HG02588 (cell line): Measurements from ENCODE around the gene ASTN2.

Experiments used
- ATAC-seq: cut with Tn5 transposase; IDR thresholded peaks from one replicate; pipeline ENCODE4 v1.9.1; 2021; ENCODE audit warnings: mild to moderate bottlenecking, moderate library complexity; ENCODE audit not compliant: unreplicated experiment

Gene ASTN2

GRCh38 chr9:117125531-117125930 lies 289.3 kb downstream of the ASTN2 start:
- no peak for ATAC-seq

- ATAC-seq: no peak
These were observed 291.1 kb downstream of the ASTN2 start for GRCh38 chr9:117123729-117124128.

GRCh38 chr9:117122953-117123352 lies 291.9 kb downstream of the ASTN2 start:
- ATAC-seq: no peak

GRCh38 chr9:117122102-117122501 lies 292.8 kb downstream of the ASTN2 start:
- no peak for ATAC-seq

GRCh38 chr9:117121316-117121715 lies 293.5 kb downstream of the ASTN2 start:
- ATAC-seq: no peak

GRCh38 chr9:117120061-117120460 lies 294.8 kb downstream of the ASTN2 start:
- no peak for ATAC-seq

- ATAC-seq: no peak
These were observed 298.8 kb downstream of the ASTN2 start for GRCh38 chr9:117116084-117116483.

- ATAC-seq: no peak
These were observed 300.1 kb downstream of the ASTN2 start for GRCh38 chr9:117114768-117115167.

GRCh38 chr9:117104716-117105495 lies 310.0 kb downstream of the ASTN2 start:
- ATAC-seq: no peak

- no peak for ATAC-seq
These were observed 310.7 kb downstream of the ASTN2 start for GRCh38 chr9:117104206-117104605.

GRCh38 chr9:117103438-117104110 lies 311.3 kb downstream of the ASTN2 start:
- no peak for ATAC-seq

- no peak for ATAC-seq
These were observed 313.8 kb downstream of the ASTN2 start for GRCh38 chr9:117101008-117101407.

- ATAC-seq: no peak
These were observed 316.5 kb downstream of the ASTN2 start for GRCh38 chr9:117098331-117098730.

- ATAC-seq: no peak
These were observed 317.1 kb downstream of the ASTN2 start for GRCh38 chr9:117097761-117098160.

- no peak for ATAC-seq
These were observed 318.7 kb downstream of the ASTN2 start for GRCh38 chr9:117096138-117096537.

GRCh38 chr9:117095081-117095480 lies 319.8 kb downstream of the ASTN2 start:
- ATAC-seq: no peak

GRCh38 chr9:117093891-117094844 lies 320.7 kb downstream of the ASTN2 start:
- no peak for ATAC-seq

- ATAC-seq: no peak
These were observed 322.3 kb downstream of the ASTN2 start for GRCh38 chr9:117092582-117092981.

- no peak for ATAC-seq
These were observed 323.3 kb downstream of the ASTN2 start for GRCh38 chr9:117091529-117091928.

- no peak for ATAC-seq
These were observed 326.1 kb downstream of the ASTN2 start for GRCh38 chr9:117088786-117089185.

GRCh38 chr9:117088140-117088539 lies 326.7 kb downstream of the ASTN2 start:
- no peak for ATAC-seq
